ENCODE measurements around the gene SLC10A7.

- TF ChIP-seq CTCF (IDR thresholded peaks at IDR 0.05; ENCODE audit: poor library complexity) (no peak), EZH2 (IDR thresholded peaks at IDR 0.05; ENCODE audit: borderline replicate concordance) (no peak)
Measured at GRCh38 chr4:146465628-146466027, 56.1 kb downstream of the SLC10A7 start.
